Measurements from ENCODE around the gene RELN. TPM values are rescaled to one million over a fixed set of nuclear protein-coding genes. Genes with fewer than 3 reads are reported as not detected.

The RELN gene
- total and polyA plus RNA-seq, 2 donors (not counting 1 experiment from before 2014, with no cell fraction given): not detected

- Histone ChIP-seq H2AFZ (ENCODE audit: insufficient read depth, low read depth, low read length, poor library complexity, severe bottlenecking) (no peak overlapping the region), H3K79me2 (ENCODE audit: control insufficient read depth, insufficient read depth, low read length) (no peaks in the 10 kb centered on the region)
- POLR2A ChIA-PET: no interaction called here
Observed at GRCh38 chr7:103609778-103610177, 379.7 kb downstream of the RELN start.

GRCh38 chr7:103605640-103606039 lies 383.8 kb downstream of the RELN start:
- peaks cover 0 to 4% (median 0%) of the 10 kb centered on the region in 4 experiments for H3K27me3 ChIP-seq (replicated peaks in 1 of 4; ENCODE audit: control extremely low read depth in 1 of 4, control insufficient read depth in 3 of 4, insufficient read depth in 4 of 4, low read length in 3 of 4)
- no peaks in the 10 kb centered on the region for H3K36me3 ChIP-seq (replicated peaks in 1 of 2; ENCODE audit: control extremely low read depth in 1 of 2, control insufficient read depth in 1 of 2, extremely low read depth in 1 of 2, insufficient read depth in 2 of 2, low read length in 1 of 2)
- H3K4me3 ChIP-seq (ENCODE audit: control extremely low read depth in 1 of 5, extremely low read depth in 1 of 5, insufficient read depth in 1 of 5, low read depth in 2 of 5, low read length in 4 of 5): no peak overlapping the region
- peaks cover 6% of the 10 kb centered on the region for H3K27me3 Mint-ChIP-seq
- H3K9me3 ChIP-seq (ENCODE audit: control extremely low read depth in 1 of 3, control insufficient read depth in 2 of 3, insufficient read depth in 1 of 3, low read length in 2 of 3): no peaks in the 10 kb centered on the region
- TF ChIP-seq CTCF (IDR thresholded peaks at IDR 0.05): no peak
- TF ChIP-seq EZH2 (IDR thresholded peaks at IDR 0.05; ENCODE audit: borderline replicate concordance, insufficient read depth, low read depth, low read length, poor library complexity, severe bottlenecking): no peak
- intact Hi-C loops (cut with micrococcal nuclease): no loop called here
- no peak overlapping the region for H3K4me2 ChIP-seq (replicated peaks; ENCODE audit: low read depth, low read length, poor library complexity, severe bottlenecking)
- no peaks in the 10 kb centered on the region for H3K4me1 ChIP-seq (ENCODE audit: control insufficient read depth in 2 of 2, insufficient read depth in 2 of 2, low read length in 2 of 2)
- H3K4me1 Mint-ChIP-seq: no peaks in the 10 kb centered on the region
- ATAC-seq (ENCODE audit: low read depth) (no peak), DNase-seq (no peak)
- H3K27ac Mint-ChIP-seq: no peak overlapping the region
- no peaks in the 10 kb centered on the region for H3K9me3 Mint-ChIP-seq (ENCODE audit: insufficient read depth)
- no peak overlapping the region for H3K4me3 Mint-ChIP-seq
- POLR2A ChIA-PET: no interaction called here
- H3K79me2 ChIP-seq (ENCODE audit: control insufficient read depth, insufficient read depth, low read length): no peaks in the 10 kb centered on the region
- H2AFZ ChIP-seq (ENCODE audit: insufficient read depth, low read depth, low read length, poor library complexity, severe bottlenecking): no peak overlapping the region
- CTCF ChIA-PET: no interaction called here
- WGBS (ENCODE audit: insufficient coverage): 100% methylated on average over 1 of the region's 3 CpGs
- no peak overlapping the region for H3K27ac ChIP-seq (ENCODE audit: low read length in 2 of 2)
- no peak overlapping the region for H3K9ac ChIP-seq (ENCODE audit: low read length)
- H4K20me1 ChIP-seq (ENCODE audit: control insufficient read depth, insufficient read depth, low read length, poor library complexity, severe bottlenecking): no peaks in the 10 kb centered on the region

More at GRCh38 chr7:103609778-103610177, 379.7 kb downstream of the RELN start:
- no peaks in the 10 kb centered on the region for H3K36me3 ChIP-seq (replicated peaks in 1 of 2; ENCODE audit: control extremely low read depth in 1 of 2, control insufficient read depth in 1 of 2, extremely low read depth in 1 of 2, insufficient read depth in 2 of 2, low read length in 1 of 2)
- H3K4me1 ChIP-seq (ENCODE audit: control insufficient read depth in 2 of 2, insufficient read depth in 2 of 2, low read length in 2 of 2): no peaks in the 10 kb centered on the region
- Mint-ChIP-seq H3K4me1 (no peaks in the 10 kb centered on the region), H3K4me3 (no peak overlapping the region), H3K27ac (no peak overlapping the region), H3K9me3 (ENCODE audit: insufficient read depth) (no peaks in the 10 kb centered on the region), H3K27me3 (peaks cover 9% of the 10 kb centered on the region)
- ATAC-seq (ENCODE audit: low read depth) (no peak), DNase-seq (no peak)
- intact Hi-C loops (cut with micrococcal nuclease): no loop called here
- H3K9ac ChIP-seq (ENCODE audit: low read length): no peak overlapping the region
- no peak overlapping the region for H3K4me2 ChIP-seq (replicated peaks; ENCODE audit: low read depth, low read length, poor library complexity, severe bottlenecking)
- no CpG with 5 or more reads among the region's 3 CpGs for WGBS (ENCODE audit: insufficient coverage)
- no peak for TF ChIP-seq CTCF (IDR thresholded peaks at IDR 0.05)
- TF ChIP-seq EZH2 (IDR thresholded peaks at IDR 0.05; ENCODE audit: borderline replicate concordance, insufficient read depth, low read depth, low read length, poor library complexity, severe bottlenecking): no peak
- H3K9me3 ChIP-seq (ENCODE audit: control extremely low read depth in 1 of 3, control insufficient read depth in 2 of 3, insufficient read depth in 1 of 3, low read length in 2 of 3): no peaks in the 10 kb centered on the region
- H3K4me3 ChIP-seq (ENCODE audit: control extremely low read depth in 1 of 5, extremely low read depth in 1 of 5, insufficient read depth in 1 of 5, low read depth in 2 of 5, low read length in 4 of 5): no peak overlapping the region
- H3K27ac ChIP-seq (ENCODE audit: low read length in 2 of 2): no peak overlapping the region
- peaks cover 0 to 4% (median 0%) of the 10 kb centered on the region in 4 experiments for H3K27me3 ChIP-seq (replicated peaks in 1 of 4; ENCODE audit: control extremely low read depth in 1 of 4, control insufficient read depth in 3 of 4, insufficient read depth in 4 of 4, low read length in 3 of 4)
- H4K20me1 ChIP-seq (ENCODE audit: control insufficient read depth, insufficient read depth, low read length, poor library complexity, severe bottlenecking): no peaks in the 10 kb centered on the region
- CTCF ChIA-PET: no interaction called here

Data from B cell (primary cell).